GM12878 (cell line): ENCODE measurements around the gene SYTL2. TPM values are rescaled to one million over a fixed set of nuclear protein-coding genes. Genes with fewer than 3 reads are reported as not detected.

Experiments
- ATAC-seq: fragments of 200-7000 bp; cut with Tn5 transposase; 3 replicates; pipeline ENCODE4 v1.9.1; 2020; ENCODE audit warnings: mild to moderate bottlenecking, moderate library complexity
- BruUV-seq: library from RNA; stranded (reverse); fragments of 400-500 nt; replicated peaks from 2 replicates; lab custom pipeline; 2021; lab: Mats Ljungman, UMichigan
- CTCF ChIA-PET: fragments of 300-600 bp; sonication (Branson Sonifier 250); formaldehyde crosslinking; extraction: SDS; loops from one replicate; lab custom pipeline; 2021; ENCODE audit warnings: inconsistent platforms; lab: Yijun Ruan, JAX
- POLR2A ChIA-PET: fragments of 350-600 bp; formaldehyde crosslinking; extraction: SDS; loops from one replicate; lab custom pipeline; 2021; ENCODE audit warnings: inconsistent platforms; lab: Charles Lee
- RAD21 ChIA-PET: fragments of 300-600 bp; sonication (Branson Sonifier 250); formaldehyde crosslinking; loops from one replicate; lab custom pipeline; 2023; ENCODE audit warnings: antibody characterized with exemption; ENCODE audit not compliant: unreplicated experiment; lab: Charles Lee
- SMC1A ChIA-PET: fragments of 300-600 bp; sonication (Branson Sonifier 250); formaldehyde crosslinking; loops from one replicate; lab custom pipeline; 2023; ENCODE audit not compliant: unreplicated experiment, uncharacterized antibody; lab: Charles Lee
- DNase-seq: peaks from one replicate; pipeline ENCODE4 v3.0.0-alpha.2; 2011; ENCODE audit warnings: low read depth, low spot score
- FAIRE-seq: peaks from 3 replicates; lab custom pipeline; 2011; peaks lifted over from hg19 to GRCh38; lab: Jason Lieb, UNC
- H2AFZ ChIP-seq: 2 replicates; pipeline ENCODE4 v1.6.0; 2011; ENCODE audit warnings: low read depth, low read length, control low read depth; ENCODE audit not compliant: control insufficient read depth
- H3K27ac ChIP-seq: 2 replicates; pipeline ENCODE4 v1.5.1; 2011; ENCODE audit warnings: control low read depth; ENCODE audit not compliant: control insufficient read depth, insufficient read depth
- H3K27me3 ChIP-seq, 2 experiments: replicated peaks in 1 of 2; 2 replicates each; pipeline versions ENCODE4 v1.6.0 to v1.6.1; 2011; ENCODE audit warnings: low read length in 1 of 2; ENCODE audit not compliant: control insufficient read depth in 2 of 2, insufficient read depth in 2 of 2
- H3K36me3 ChIP-seq, 2 experiments: 2 replicates each; pipeline ENCODE4 v1.5.1; 2011; ENCODE audit warnings: low read length in 1 of 2; ENCODE audit not compliant: control insufficient read depth in 2 of 2, insufficient read depth in 2 of 2
- H3K4me1 ChIP-seq: 2 replicates; pipeline ENCODE4 v1.6.1; 2011; ENCODE audit warnings: mild to moderate bottlenecking, low read length, moderate library complexity, mixed read lengths; ENCODE audit not compliant: control insufficient read depth, insufficient read depth
- H3K4me2 ChIP-seq: 2 replicates; pipeline ENCODE4 v1.6.0; 2011; ENCODE audit warnings: control low read depth; ENCODE audit not compliant: control insufficient read depth, insufficient read depth
- H3K4me3 ChIP-seq: fragments of 200-600 bp; sonication (generic); 2 replicates; pipeline ENCODE4 v1.5.1; 2016
- H3K79me2 ChIP-seq: 2 replicates; pipeline ENCODE4 v1.6.0; 2011; ENCODE audit warnings: low read length; ENCODE audit not compliant: control insufficient read depth, insufficient read depth
- H3K9ac ChIP-seq: 2 replicates; pipeline ENCODE4 v1.8.0; 2011; ENCODE audit warnings: low read length, control low read depth, mixed read lengths; ENCODE audit not compliant: control insufficient read depth, insufficient read depth
- H3K9me3 ChIP-seq: replicated peaks from 3 replicates; pipeline ENCODE4 v1.5.1; 2011; ENCODE audit warnings: mild to moderate bottlenecking, low read length; ENCODE audit not compliant: control insufficient read depth, insufficient read depth
- H4K20me1 ChIP-seq: 2 replicates; pipeline ENCODE4 v1.6.0; 2011; ENCODE audit not compliant: control insufficient read depth, insufficient read depth
- BCL11A ChIP-seq: IDR thresholded peaks from 2 replicates; pipeline ENCODE4 v1.6.1; 2011; ENCODE audit warnings: low read depth, low read length
- BMI1 ChIP-seq: fragments of 450-650 bp; IDR thresholded peaks from 2 replicates; pipeline ENCODE4 v1.6.1; 2016; ENCODE audit warnings: mild to moderate bottlenecking, moderate library complexity, borderline replicate concordance
- LARP7 ChIP-seq: fragments of 450-650 bp; IDR thresholded peaks from 2 replicates; pipeline ENCODE4 v1.6.1; 2017; ENCODE audit warnings: mild to moderate bottlenecking
- MTA3 ChIP-seq: IDR thresholded peaks from 2 replicates; pipeline ENCODE4 v1.6.1; 2012; ENCODE audit warnings: low read length, inconsistent platforms, borderline replicate concordance
- SMAD1 ChIP-seq: fragments of 450-650 bp; IDR thresholded peaks from 2 replicates; pipeline ENCODE4 v1.6.1; 2018; ENCODE audit warnings: mild to moderate bottlenecking, low read depth; ENCODE audit not compliant: partially characterized antibody
- SMARCA5 ChIP-seq: fragments of 450-650 bp; IDR thresholded peaks from 2 replicates; pipeline ENCODE4 v1.6.1; 2017; ENCODE audit warnings: mild to moderate bottlenecking
- TARDBP ChIP-seq: IDR thresholded peaks from 2 replicates; pipeline ENCODE4 v1.6.1; 2016; ENCODE audit warnings: borderline replicate concordance
- ZSCAN29 ChIP-seq: fragments of 450-650 bp; IDR thresholded peaks from 2 replicates; pipeline ENCODE4 v1.6.1; 2017; ENCODE audit warnings: mild to moderate bottlenecking, moderate library complexity
- WGBS: methylation state at CpG from one replicate; pipeline ENCODE4 v1.1.6; 2016; ENCODE audit warnings: low lambda C conversion rate; ENCODE audit not compliant: insufficient replicate concordance, insufficient coverage; ENCODE audit errors: missing lambda C conversion rate; 5-methylcytosine and 5-hydroxymethylcytosine counted together
- in situ Hi-C: fragments of 300-500 bp; cut with MboI; formaldehyde crosslinking; loops from 9 replicates; pipeline ENCODE4 v1.14.3; 2018; ENCODE audit warnings: mixed read lengths
- intact Hi-C: fragments of 100-400 bp; cut with micrococcal nuclease; formaldehyde crosslinking; loops from one replicate; pipeline ENCODE4 v1.14.2; 2022; ENCODE audit not compliant: unreplicated experiment
- polyA plus RNA-seq, 11 experiments: library from polyadenylated mRNA; depleted of rRNA in 4 of 11; unstranded in 6 of 11; stranded (reverse) in 5 of 11; fragments of >200 nt; fragmentation: Nextera tagmentation in 4 of 11; fragmentation: Illumina TruSeq in 1 of 11; extraction: Ambion mirVana in 4 of 11; extraction: Trizol in 1 of 11; gene quantifications; 1 replicate in 1 of 11; 2 replicates in 10 of 11; pipeline versions ENCODE4 v1.2.1 to v1.2.3, GENCODE V29; 2011 to 2016; ENCODE audit warnings: inconsistent platforms in 2 of 11, missing spikeins in 2 of 11, low read depth in 1 of 11
- total RNA-seq, 4 experiments: library from RNA; depleted of rRNA in 3 of 4; stranded (reverse); fragments of >200 nt in 3 of 4; fragmentation: Illumina TruSeq in 1 of 4; extraction: Trizol in 1 of 4; gene quantifications; 2 replicates each; pipeline versions ENCODE4 v1.2.1 to v1.2.3, GENCODE V29; 2013 to 2021
- TF ChIP-seq, protein P1 (sequence below): fragments of 450-650 bp; IDR thresholded peaks from 2 replicates; pipeline ENCODE4 v1.6.1; 2017; ENCODE audit warnings: mild to moderate bottlenecking, moderate library complexity
- TF ChIP-seq, protein P2 (sequence below): fragments of 450-650 bp; formaldehyde crosslinking; IDR thresholded peaks from 2 replicates; pipeline ENCODE4 v1.5.0; 2022; ENCODE audit warnings: mild to moderate bottlenecking, missing genetic modification characterization
- TF ChIP-seq, protein P3 (sequence below): fragments of 450-650 bp; conservative IDR thresholded peaks from 2 replicates; pipeline ENCODE4 v1.6.1; 2017; ENCODE audit warnings: mild to moderate bottlenecking, moderate library complexity

The SYTL2 gene
- total and polyA plus RNA-seq, 10 of the 15 experiments (the other 5 are each of a cell fraction or from before 2014, with no cell fraction given) = 0.02 to 1.4 (median 0.31) TPM; not detected in 2

DNA sequence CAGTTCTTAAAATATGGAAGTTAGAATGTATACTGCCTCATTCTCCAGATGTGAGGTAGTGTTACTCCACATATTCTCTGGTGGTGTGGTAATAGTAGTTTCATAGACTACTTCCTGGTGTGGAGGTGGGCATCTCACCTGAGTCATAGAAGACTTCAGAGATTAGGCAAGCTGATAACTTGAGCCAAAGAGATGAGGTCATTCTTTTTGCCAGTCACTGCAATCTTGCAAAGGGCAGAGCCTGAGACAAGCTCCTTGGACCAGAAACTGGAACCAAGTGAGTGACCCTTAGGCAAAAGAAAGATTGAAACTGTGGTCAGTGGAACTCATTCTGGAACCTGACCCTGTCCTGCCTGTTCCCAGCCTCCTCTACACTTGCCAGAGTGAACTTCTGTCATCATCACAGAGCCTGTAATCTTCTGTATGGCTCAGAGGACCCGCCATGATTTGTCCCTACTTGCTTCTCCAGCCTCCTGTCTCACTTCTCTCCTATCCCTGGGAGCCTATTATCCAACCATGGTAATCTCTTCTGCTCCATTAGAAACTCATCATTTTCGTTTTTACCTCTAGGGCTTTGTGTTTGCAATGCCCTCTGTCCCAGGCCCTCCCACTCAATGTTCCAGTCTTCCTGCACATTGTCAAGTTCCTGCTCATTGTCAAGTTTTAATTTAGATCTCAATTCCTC, 33.6 kb upstream of the SYTL2 start (continued):
- TF ChIP-seq, protein P1, sequence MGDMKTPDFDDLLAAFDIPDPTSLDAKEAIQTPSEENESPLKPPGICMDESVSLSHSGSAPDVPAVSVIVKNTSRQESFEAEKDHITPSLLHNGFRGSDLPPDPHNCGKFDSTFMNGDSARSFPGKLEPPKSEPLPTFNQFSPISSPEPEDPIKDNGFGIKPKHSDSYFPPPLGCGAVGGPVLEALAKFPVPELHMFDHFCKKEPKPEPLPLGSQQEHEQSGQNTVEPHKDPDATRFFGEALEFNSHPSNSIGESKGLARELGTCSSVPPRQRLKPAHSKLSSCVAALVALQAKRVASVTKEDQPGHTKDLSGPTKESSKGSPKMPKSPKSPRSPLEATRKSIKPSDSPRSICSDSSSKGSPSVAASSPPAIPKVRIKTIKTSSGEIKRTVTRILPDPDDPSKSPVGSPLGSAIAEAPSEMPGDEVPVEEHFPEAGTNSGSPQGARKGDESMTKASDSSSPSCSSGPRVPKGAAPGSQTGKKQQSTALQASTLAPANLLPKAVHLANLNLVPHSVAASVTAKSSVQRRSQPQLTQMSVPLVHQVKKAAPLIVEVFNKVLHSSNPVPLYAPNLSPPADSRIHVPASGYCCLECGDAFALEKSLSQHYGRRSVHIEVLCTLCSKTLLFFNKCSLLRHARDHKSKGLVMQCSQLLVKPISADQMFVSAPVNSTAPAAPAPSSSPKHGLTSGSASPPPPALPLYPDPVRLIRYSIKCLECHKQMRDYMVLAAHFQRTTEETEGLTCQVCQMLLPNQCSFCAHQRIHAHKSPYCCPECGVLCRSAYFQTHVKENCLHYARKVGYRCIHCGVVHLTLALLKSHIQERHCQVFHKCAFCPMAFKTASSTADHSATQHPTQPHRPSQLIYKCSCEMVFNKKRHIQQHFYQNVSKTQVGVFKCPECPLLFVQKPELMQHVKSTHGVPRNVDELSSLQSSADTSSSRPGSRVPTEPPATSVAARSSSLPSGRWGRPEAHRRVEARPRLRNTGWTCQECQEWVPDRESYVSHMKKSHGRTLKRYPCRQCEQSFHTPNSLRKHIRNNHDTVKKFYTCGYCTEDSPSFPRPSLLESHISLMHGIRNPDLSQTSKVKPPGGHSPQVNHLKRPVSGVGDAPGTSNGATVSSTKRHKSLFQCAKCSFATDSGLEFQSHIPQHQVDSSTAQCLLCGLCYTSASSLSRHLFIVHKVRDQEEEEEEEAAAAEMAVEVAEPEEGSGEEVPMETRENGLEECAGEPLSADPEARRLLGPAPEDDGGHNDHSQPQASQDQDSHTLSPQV = no peak
- TF ChIP-seq BMI1 (no peak), ZSCAN29 (no peak)

DNA sequence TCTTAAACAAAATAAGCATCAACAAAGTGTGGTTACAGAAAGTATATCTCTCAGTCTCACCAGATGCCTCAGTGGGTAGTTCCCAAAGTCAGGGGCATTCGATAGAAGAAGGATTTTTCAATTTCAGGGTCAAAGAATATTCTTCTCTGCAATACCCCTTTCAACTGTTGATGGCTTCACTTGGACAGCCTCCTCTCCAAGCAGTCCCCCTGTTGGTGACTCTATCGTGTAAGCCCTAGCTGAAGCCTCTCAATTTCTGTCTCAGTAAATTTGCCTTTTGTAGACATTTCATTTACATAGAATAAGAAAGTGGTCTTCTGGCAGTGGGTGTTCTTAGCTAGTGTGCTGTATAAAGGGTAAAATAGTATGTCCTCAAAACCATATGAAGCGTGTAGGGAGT, 33.0 kb upstream of the SYTL2 start:
- CTCF ChIA-PET = no interaction called here
- TF ChIP-seq SMARCA5 (no peak), MTA3 (no peak), LARP7 (no peak), SMAD1 (no peak), TARDBP (no peak), BCL11A (no peak)
- TF ChIP-seq, protein P2, sequence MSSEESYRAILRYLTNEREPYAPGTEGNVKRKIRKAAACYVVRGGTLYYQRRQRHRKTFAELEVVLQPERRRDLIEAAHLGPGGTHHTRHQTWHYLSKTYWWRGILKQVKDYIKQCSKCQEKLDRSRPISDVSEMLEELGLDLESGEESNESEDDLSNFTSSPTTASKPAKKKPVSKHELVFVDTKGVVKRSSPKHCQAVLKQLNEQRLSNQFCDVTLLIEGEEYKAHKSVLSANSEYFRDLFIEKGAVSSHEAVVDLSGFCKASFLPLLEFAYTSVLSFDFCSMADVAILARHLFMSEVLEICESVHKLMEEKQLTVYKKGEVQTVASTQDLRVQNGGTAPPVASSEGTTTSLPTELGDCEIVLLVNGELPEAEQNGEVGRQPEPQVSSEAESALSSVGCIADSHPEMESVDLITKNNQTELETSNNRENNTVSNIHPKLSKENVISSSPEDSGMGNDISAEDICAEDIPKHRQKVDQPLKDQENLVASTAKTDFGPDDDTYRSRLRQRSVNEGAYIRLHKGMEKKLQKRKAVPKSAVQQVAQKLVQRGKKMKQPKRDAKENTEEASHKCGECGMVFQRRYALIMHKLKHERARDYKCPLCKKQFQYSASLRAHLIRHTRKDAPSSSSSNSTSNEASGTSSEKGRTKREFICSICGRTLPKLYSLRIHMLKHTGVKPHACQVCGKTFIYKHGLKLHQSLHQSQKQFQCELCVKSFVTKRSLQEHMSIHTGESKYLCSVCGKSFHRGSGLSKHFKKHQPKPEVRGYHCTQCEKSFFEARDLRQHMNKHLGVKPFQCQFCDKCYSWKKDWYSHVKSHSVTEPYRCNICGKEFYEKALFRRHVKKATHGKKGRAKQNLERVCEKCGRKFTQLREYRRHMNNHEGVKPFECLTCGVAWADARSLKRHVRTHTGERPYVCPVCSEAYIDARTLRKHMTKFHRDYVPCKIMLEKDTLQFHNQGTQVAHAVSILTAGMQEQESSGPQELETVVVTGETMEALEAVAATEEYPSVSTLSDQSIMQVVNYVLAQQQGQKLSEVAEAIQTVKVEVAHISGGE = no peak
- TF ChIP-seq, protein P3, sequence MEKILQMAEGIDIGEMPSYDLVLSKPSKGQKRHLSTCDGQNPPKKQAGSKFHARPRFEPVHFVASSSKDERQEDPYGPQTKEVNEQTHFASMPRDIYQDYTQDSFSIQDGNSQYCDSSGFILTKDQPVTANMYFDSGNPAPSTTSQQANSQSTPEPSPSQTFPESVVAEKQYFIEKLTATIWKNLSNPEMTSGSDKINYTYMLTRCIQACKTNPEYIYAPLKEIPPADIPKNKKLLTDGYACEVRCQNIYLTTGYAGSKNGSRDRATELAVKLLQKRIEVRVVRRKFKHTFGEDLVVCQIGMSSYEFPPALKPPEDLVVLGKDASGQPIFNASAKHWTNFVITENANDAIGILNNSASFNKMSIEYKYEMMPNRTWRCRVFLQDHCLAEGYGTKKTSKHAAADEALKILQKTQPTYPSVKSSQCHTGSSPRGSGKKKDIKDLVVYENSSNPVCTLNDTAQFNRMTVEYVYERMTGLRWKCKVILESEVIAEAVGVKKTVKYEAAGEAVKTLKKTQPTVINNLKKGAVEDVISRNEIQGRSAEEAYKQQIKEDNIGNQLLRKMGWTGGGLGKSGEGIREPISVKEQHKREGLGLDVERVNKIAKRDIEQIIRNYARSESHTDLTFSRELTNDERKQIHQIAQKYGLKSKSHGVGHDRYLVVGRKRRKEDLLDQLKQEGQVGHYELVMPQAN = no peak
- TF ChIP-seq, all 136 proteins: peak for 0
- Histone ChIP-seq H3K9ac (no peak overlapping the region), H3K79me2 (no peaks in the 10 kb centered on the region), H4K20me1 (no peaks in the 10 kb centered on the region), H3K4me3 (no peak overlapping the region), H3K4me2 (no peak overlapping the region), H3K4me1 (no peaks in the 10 kb centered on the region), H3K27ac (no peak overlapping the region), H2AFZ (no peak overlapping the region), H3K9me3 (no peaks in the 10 kb centered on the region; the same call in 2 of the 3 replicates), H3K27me3 (no peaks in the 10 kb centered on the region), H3K36me3 (no peaks in the 10 kb centered on the region)
- ChIA-PET POLR2A (no interaction called here), RAD21 (no interaction called here), SMC1A (interaction anchor here (0.5 kb wide), 1 partner anchor 10 kb away, joined by 3 read pairs; no protein-coding TSS in a partner anchor)
- in situ Hi-C loops (no loop called here), intact Hi-C loops (no loop called here)
- WGBS = 30% methylated on average over 3 of the region's 3 CpGs
- ATAC-seq = no peak
- no peak for FAIRE-seq
- no peak for DNase-seq
- no TSS peak for BruUV-seq
